Astrocyte of the cerebellum (primary cell): ENCODE data around the gene FER.
"Not testable (repeated sequence)": the region's sequence is repeated elsewhere in the genome, so short reads cannot be mapped to it uniquely, and the experiment has no call there.

ENCODE experiments used
- DNase-seq: peaks from one replicate; pipeline ENCODE4 v3.0.0-alpha.2; 2011; ENCODE audit warnings: low read depth
- H3K4me3 ChIP-seq: 2 replicates; pipeline ENCODE4 v1.5.1; 2011; ENCODE audit warnings: mild to moderate bottlenecking, low read depth, low read length, moderate library complexity
- CTCF ChIP-seq: IDR thresholded peaks from 2 replicates; pipeline ENCODE4 v1.5.1; 2012; ENCODE audit warnings: low read length, low read depth, moderate library complexity, mild to moderate bottlenecking; ENCODE audit errors: missing control alignments
- in situ Hi-C: cut with HindIII; loops from 2 replicates; pipeline ENCODE4 v1.10.0; 2017; ENCODE audit warnings: low sequenced_read_pairs

FER gene

GRCh38 chr5:108878756-108879155 is 131.1 kb downstream of the FER start:
- TF ChIP-seq CTCF, result no peak
- in situ Hi-C loops, result no loop called here
- no peak for DNase-seq
- no peak overlapping the region for H3K4me3 ChIP-seq

DNA sequence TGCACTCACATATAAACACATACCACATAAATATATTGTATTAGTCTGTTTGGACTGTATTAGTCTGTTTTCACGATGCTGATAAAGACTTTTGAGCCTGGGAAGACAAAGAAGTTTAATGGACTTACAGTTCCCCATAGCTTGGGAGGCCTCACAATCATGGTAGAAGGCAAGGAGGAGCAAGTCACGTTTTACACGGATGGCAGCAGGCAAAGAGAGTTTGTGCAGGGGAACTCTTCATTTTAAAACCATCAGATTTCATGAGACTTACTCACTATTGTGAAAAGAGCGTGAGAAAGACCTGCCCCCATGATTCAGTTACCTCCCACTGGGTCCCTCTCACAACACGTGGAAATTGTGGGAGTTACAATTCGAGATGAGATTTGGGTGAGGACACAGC is 133.4 kb downstream of the FER start:
- no peak overlapping the region for H3K4me3 ChIP-seq
- no peak for TF ChIP-seq CTCF
- in situ Hi-C loops, result no loop called here
- no peak for DNase-seq

GRCh38 chr5:108884736-108885135 is 137.0 kb downstream of the FER start:
- no peak for TF ChIP-seq CTCF
- peak; percentile 41 for DNase-seq
- no peak overlapping the region for H3K4me3 ChIP-seq
- in situ Hi-C loops, result no loop called here

DNA sequence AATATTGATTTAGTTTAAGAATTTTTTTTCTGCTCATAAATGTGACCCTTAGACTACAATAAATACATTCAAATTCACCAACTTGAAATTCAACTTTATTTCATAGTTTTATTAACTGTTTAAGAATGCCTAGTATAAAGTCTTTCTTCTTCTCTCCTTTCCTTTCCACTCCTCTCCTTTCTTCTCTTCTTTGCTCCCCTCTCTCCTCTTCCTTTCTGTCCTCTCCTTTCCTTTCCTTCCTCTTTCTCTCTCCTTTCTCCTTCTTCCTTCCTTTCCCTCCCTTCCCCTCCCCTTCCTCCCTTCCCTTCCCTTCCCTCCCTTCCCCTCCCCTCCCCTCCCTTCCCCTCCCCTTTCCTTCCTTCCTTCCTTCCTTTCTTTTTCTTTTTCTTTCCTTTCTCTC is 150.6 kb downstream of the FER start:
- H3K4me3 ChIP-seq, result no peak overlapping the region
- no peak for DNase-seq
- in situ Hi-C loops, result no loop called here
- TF ChIP-seq CTCF, result no peak

DNA sequence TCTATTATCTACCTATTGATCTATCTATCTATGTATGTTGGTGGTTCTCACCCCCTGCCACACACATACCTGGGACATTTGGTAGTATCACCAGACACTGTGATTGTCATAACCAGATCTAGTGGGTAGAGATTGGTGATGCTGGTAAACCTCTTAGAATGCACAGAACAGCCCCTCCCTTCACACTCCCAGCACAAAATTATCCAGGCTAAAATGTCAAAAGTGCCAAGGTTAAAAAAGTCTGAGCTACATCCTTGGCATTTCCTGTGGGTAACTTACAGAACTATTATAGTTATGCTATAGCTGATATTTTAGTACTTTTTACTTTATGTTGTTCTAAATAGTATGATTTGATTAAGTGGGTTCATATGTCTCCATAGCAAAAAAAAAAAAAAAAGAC is 151.0 kb downstream of the FER start:
- in situ Hi-C loops, result no loop called here
- H3K4me3 ChIP-seq, result no peak overlapping the region
- DNase-seq, result no peak
- no peak for TF ChIP-seq CTCF

DNA sequence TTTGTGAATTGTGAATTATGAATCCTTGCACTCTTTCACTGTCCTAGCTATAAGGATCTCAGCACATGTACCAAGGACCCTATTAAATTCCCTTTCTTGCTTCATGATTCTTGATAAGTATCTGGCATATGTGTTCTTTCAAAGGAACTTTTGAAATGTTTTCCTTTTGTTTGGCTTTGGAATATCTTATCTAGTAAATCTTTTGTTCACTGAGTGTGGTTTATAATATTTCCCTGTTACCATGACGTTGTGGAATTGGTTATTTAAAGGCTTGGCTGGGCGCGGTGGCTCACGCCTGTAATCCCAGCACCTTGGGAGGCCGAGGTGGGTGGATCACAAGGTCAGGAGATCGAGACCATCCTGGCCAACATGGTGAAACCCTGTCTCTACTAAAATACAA is 151.5 kb downstream of the FER start:
- in situ Hi-C loops, result not testable (repeated sequence)

DNA sequence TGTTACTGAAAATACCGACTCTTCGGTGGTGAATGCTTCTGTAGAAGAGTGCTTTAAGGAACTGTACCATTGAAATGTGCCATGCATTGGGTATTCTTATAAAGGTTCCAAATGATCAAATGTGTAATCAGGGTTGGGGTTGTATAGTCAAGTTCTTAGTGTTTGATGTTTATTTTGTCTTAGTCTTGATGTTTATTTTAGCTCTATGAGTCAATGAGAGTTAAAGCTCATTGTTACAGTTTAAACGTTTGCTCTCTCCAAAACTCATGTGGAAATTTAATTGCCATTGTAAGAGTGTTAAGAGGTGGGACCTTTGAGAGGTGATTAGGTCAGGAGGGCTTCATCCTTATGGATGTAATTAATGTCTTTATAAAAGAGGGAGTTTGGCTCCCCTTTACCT is 153.0 kb downstream of the FER start:
- no peak overlapping the region for H3K4me3 ChIP-seq
- no peak for TF ChIP-seq CTCF
- in situ Hi-C loops, result no loop called here
- no peak for DNase-seq

More for the DNA sequence above, 151.5 kb downstream of the FER start:
- DNase-seq, H3K4me3 ChIP-seq: not testable (repeated sequence)
